ENCODE measurements around the gene SEZ6. TPM values are rescaled to one million over a fixed set of nuclear protein-coding genes. Genes with fewer than 3 reads are reported as not detected.

Gene SEZ6
- total RNA-seq, 1 experiment from 2014 or later, result not detected

- Mint-ChIP-seq H3K9me3 (ENCODE audit: unreplicated experiment) (no peaks in the 10 kb centered on the region), H3K4me3 (ENCODE audit: unreplicated experiment) (no peak overlapping the region), H3K4me1 (ENCODE audit: insufficient read depth, unreplicated experiment) (peaks cover 13% of the 10 kb centered on the region), H3K36me3 (ENCODE audit: insufficient read depth, unreplicated experiment) (no peaks in the 10 kb centered on the region), H3K27me3 (ENCODE audit: insufficient read depth, unreplicated experiment) (peaks cover 37% of the 10 kb centered on the region), H3K27ac (ENCODE audit: low read depth, unreplicated experiment) (no peak overlapping the region)
- DNase-seq (ENCODE audit: unreplicated experiment), result no peak
- POLR2A ChIA-PET, result no interaction called here
- BruUV-seq (replicated peaks), result no TSS peak
- TF ChIP-seq CTCF (IDR thresholded peaks at IDR 0.05; ENCODE audit: unreplicated experiment), result no peak
- CTCF ChIA-PET, result interaction anchor here (0.5 to 2.4 kb wide), 2 partner anchors 108 to 111 kb away, joined by 6 to 9 read pairs; no protein-coding TSS in a partner anchor
- intact Hi-C loops (cut with micrococcal nuclease), result no loop called here
Observed at GRCh38 chr17:29008591-29008990, 2.8 kb upstream of the SEZ6 start.

DNA sequence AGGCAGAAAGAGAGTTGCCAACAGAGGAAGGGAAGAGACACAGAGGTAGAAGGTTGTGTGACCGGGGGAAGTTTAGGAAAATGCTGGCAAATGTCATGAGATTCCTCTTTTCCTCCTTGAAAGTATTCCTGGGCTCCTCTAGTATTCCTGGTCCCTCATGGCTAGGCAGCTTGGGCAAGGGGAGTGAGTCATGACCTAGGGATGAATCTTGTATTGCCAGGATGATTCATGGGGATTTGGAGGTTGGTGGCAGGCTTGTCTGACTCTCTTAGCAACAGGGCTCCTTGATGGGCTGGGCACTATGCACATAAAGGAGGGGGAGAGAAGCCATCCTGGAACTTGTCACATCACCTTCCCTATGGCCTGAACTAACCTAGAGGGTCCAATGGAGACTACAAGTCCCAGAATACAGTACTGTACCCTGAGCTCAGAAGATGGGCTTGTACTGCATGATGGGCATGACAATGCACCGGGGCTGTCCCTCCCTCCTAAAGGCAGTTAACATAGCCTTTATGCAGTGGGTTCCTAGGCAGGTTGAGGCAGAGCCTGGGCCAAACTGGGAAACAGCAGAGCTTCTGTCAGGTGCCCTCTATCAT, 2.1 kb upstream of the SEZ6 start:
- Mint-ChIP-seq H3K9me3 (ENCODE audit: unreplicated experiment) (no peaks in the 10 kb centered on the region), H3K4me3 (ENCODE audit: unreplicated experiment) (no peak overlapping the region), H3K4me1 (ENCODE audit: insufficient read depth, unreplicated experiment) (peaks cover 13% of the 10 kb centered on the region), H3K27ac (ENCODE audit: low read depth, unreplicated experiment) (no peak overlapping the region), H3K27me3 (ENCODE audit: insufficient read depth, unreplicated experiment) (peaks cover 42% of the 10 kb centered on the region), H3K36me3 (ENCODE audit: insufficient read depth, unreplicated experiment) (no peaks in the 10 kb centered on the region)
- CTCF ChIA-PET, result interaction anchor here (2.4 kb wide), 1 partner anchor 109 kb away, joined by 9 read pairs; no protein-coding TSS in a partner anchor
- POLR2A ChIA-PET, result interaction anchor here (0.7 kb wide), 1 partner anchor 11 kb away, joined by 3 read pairs; no protein-coding TSS in a partner anchor
- TF ChIP-seq CTCF (IDR thresholded peaks at IDR 0.05; ENCODE audit: unreplicated experiment), result no peak
- DNase-seq (ENCODE audit: unreplicated experiment), result peak; percentile 82
- BruUV-seq (replicated peaks), result no TSS peak
- intact Hi-C loops (cut with micrococcal nuclease), result no loop called here

DNA sequence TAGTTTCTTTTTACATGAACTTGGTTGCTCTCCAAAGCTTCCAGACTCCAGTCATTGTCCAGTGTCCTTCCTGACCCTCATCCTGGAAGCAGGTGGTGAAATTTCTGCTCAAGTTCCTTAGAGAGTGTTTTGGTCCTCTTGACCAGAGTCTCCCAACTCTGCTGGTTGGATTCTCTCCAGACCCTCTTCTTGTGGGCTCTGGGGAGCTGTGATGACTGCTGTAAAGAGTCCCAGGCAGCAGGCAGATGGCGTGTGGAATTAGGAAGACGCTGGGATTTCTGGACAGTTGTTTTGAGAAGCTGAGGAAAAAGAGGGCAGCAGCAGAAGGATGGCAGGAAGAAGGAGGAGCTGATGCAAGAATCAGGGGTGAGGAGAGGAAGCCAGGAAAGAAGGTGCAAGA, 1.6 kb upstream of the SEZ6 start:
- no peak overlapping the region for H3K4me3 Mint-ChIP-seq (ENCODE audit: unreplicated experiment)
- DNase-seq (ENCODE audit: unreplicated experiment), result no peak
- TF ChIP-seq CTCF (IDR thresholded peaks at IDR 0.05; ENCODE audit: unreplicated experiment), result no peak
- H3K9me3 Mint-ChIP-seq (ENCODE audit: unreplicated experiment), result no peaks in the 10 kb centered on the region
- H3K27ac Mint-ChIP-seq (ENCODE audit: low read depth, unreplicated experiment), result no peak overlapping the region
- no peaks in the 10 kb centered on the region for H3K36me3 Mint-ChIP-seq (ENCODE audit: insufficient read depth, unreplicated experiment)
- intact Hi-C loops (cut with micrococcal nuclease), result no loop called here
- ChIA-PET POLR2A (interaction anchor here (0.7 kb wide), 2 partner anchors 11 to 17 kb away, joined by 3 read pairs; no protein-coding TSS in a partner anchor), CTCF (interaction anchor here (0.8 to 2.4 kb wide), 3 partner anchors 11 to 109 kb away, joined by 4 to 9 read pairs (median 8); no protein-coding TSS in a partner anchor)
- BruUV-seq (replicated peaks), result no TSS peak
- H3K4me1 Mint-ChIP-seq (ENCODE audit: insufficient read depth, unreplicated experiment), result peaks cover 9% of the 10 kb centered on the region
- peaks cover 42% of the 10 kb centered on the region for H3K27me3 Mint-ChIP-seq (ENCODE audit: insufficient read depth, unreplicated experiment)

GRCh38 chr17:29004081-29004692, 1.6 kb downstream of the SEZ6 start:
- intact Hi-C loops (cut with micrococcal nuclease), result no loop called here
- Mint-ChIP-seq H3K27me3 (ENCODE audit: insufficient read depth, unreplicated experiment) (peaks cover 28% of the 10 kb centered on the region), H3K9me3 (ENCODE audit: unreplicated experiment) (no peaks in the 10 kb centered on the region), H3K27ac (ENCODE audit: low read depth, unreplicated experiment) (no peak overlapping the region), H3K4me3 (ENCODE audit: unreplicated experiment) (no peak overlapping the region), H3K36me3 (ENCODE audit: insufficient read depth, unreplicated experiment) (no peaks in the 10 kb centered on the region), H3K4me1 (ENCODE audit: insufficient read depth, unreplicated experiment) (peaks cover 8% of the 10 kb centered on the region)
- POLR2A ChIA-PET, result no interaction called here
- BruUV-seq (replicated peaks), result no TSS peak
- CTCF ChIA-PET, result interaction anchor here (0.7 kb wide), 1 partner anchor 39 kb away, joined by 4 read pairs; no protein-coding TSS in a partner anchor
- TF ChIP-seq CTCF (IDR thresholded peaks at IDR 0.05; ENCODE audit: unreplicated experiment), result no peak
- DNase-seq (ENCODE audit: unreplicated experiment), result peak; percentile 11
